Lower leg skin (tissue), 3 donors: ENCODE measurements around the gene NEIL3.

Experiments
- POLR2A ChIP-seq, 2 donors: fragments of 450-650 bp; IDR thresholded peaks; one replicate each; pipeline ENCODE4 v1.6.1; 2016 to 2017; ENCODE audit warnings: antibody characterized with exemption in 2 of 2, mild to moderate bottlenecking in 1 of 2, moderate library complexity in 1 of 2
- TF ChIP-seq, protein P1 (sequence below), 3 donors: fragments of 450-650 bp; IDR thresholded peaks; one replicate each; pipeline ENCODE4 v1.5.1; 2016; ENCODE audit warnings: antibody characterized with exemption in 3 of 3, mild to moderate bottlenecking in 3 of 3, moderate library complexity in 2 of 3

DNA sequence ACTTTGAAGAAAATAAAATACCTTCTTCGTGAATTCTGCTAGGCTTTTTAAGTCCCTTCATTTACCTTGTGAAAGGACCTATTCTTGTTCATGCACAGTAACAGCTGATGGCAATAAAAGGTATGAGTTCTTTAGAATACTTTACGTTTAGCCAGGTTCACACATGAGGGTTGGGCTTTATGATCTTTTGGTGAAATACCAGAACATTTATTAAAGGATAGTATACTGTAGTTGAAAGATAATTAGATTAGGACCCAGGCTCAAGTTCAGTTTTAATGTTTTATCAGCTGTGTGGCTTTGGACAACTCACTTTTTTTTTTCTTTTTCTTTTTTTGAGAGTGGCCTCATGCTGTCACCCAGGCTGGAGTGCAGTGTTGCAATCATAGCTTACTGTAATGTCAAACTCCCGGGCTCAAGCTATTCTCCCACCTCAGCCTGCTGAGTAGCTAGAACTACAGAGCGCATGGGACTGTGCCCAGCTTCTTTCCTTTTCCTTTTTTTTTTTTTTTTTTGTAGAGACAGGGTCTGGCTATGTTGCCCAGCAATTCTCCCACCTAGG lies 28.2 kb upstream of the NEIL3 start:
- TF ChIP-seq, protein P1, sequence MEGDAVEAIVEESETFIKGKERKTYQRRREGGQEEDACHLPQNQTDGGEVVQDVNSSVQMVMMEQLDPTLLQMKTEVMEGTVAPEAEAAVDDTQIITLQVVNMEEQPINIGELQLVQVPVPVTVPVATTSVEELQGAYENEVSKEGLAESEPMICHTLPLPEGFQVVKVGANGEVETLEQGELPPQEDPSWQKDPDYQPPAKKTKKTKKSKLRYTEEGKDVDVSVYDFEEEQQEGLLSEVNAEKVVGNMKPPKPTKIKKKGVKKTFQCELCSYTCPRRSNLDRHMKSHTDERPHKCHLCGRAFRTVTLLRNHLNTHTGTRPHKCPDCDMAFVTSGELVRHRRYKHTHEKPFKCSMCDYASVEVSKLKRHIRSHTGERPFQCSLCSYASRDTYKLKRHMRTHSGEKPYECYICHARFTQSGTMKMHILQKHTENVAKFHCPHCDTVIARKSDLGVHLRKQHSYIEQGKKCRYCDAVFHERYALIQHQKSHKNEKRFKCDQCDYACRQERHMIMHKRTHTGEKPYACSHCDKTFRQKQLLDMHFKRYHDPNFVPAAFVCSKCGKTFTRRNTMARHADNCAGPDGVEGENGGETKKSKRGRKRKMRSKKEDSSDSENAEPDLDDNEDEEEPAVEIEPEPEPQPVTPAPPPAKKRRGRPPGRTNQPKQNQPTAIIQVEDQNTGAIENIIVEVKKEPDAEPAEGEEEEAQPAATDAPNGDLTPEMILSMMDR (IDR thresholded peaks at IDR 0.05), result no peak
- TF ChIP-seq POLR2A (IDR thresholded peaks at IDR 0.05), result no peak
